Osteocyte (in vitro differentiated cells): ENCODE results near the gene UBE2H. TPM values are rescaled to one million over a fixed set of nuclear protein-coding genes. Genes with fewer than 3 reads are reported as not detected.

Source experiments
- DNase-seq: peaks from one replicate; pipeline ENCODE4 v3.0.0; 2021; ENCODE audit warnings: mixed read lengths; ENCODE audit not compliant: unreplicated experiment; ENCODE audit errors: extremely low spot score
- H3K27ac Mint-ChIP-seq: one replicate; pipeline ENCODE4 v1.8.0; 2021; ENCODE audit warnings: mild to moderate bottlenecking, mixed read lengths; ENCODE audit not compliant: unreplicated experiment
- H3K27me3 Mint-ChIP-seq: one replicate; pipeline ENCODE4 v1.8.0; 2021; ENCODE audit warnings: mixed read lengths; ENCODE audit not compliant: unreplicated experiment
- H3K36me3 Mint-ChIP-seq: one replicate; pipeline ENCODE4 v1.8.0; 2021; ENCODE audit warnings: mixed read lengths; ENCODE audit not compliant: unreplicated experiment
- H3K4me1 Mint-ChIP-seq: one replicate; pipeline ENCODE4 v1.8.0; 2021; ENCODE audit warnings: mixed read lengths; ENCODE audit not compliant: unreplicated experiment
- H3K4me3 Mint-ChIP-seq: one replicate; pipeline ENCODE4 v1.8.0; 2021; ENCODE audit warnings: mild to moderate bottlenecking, moderate library complexity, mixed read lengths; ENCODE audit not compliant: unreplicated experiment
- H3K9me3 Mint-ChIP-seq: one replicate; pipeline ENCODE4 v1.8.0; 2021; ENCODE audit warnings: mixed read lengths; ENCODE audit not compliant: unreplicated experiment
- long read RNA-seq: library from polyadenylated mRNA; unstranded; transcript quantifications from one replicate; pipeline ENCODE4 v2.0.0, GENCODE V29; 2021
- total RNA-seq: library from RNA; stranded (reverse); gene quantifications from 2 replicates; pipeline ENCODE4 v1.2.1, GENCODE V29; 2021
- TF ChIP-seq, protein P1 (sequence below): fragments of 200-600 bp; sonication (generic); IDR thresholded peaks from 2 replicates; pipeline ENCODE4 v1.5.0; 2021; ENCODE audit warnings: antibody characterized with exemption, mild to moderate bottlenecking, moderate library complexity

Gene UBE2H
- total RNA-seq: 143 and 160 TPM in 2 replicates
- long read RNA-seq, full-length matches to known transcripts: 15 of 110 reads
- long read RNA-seq, partial matches to known transcripts: 9 of 110 reads
- long read RNA-seq, other reads (novel, unspliced or antisense): 86 of 110 reads

GRCh38 chr7:129952653-129953560 is at the start of gene UBE2H:
UBE2H (minus strand) TSS chr7:129952960; CDS start chr7:129952555, 405 bp downstream.
- no peaks in the 10 kb centered on the region for H3K36me3 Mint-ChIP-seq
- no peaks in the 10 kb centered on the region for H3K27me3 Mint-ChIP-seq
- TF ChIP-seq, protein P1, sequence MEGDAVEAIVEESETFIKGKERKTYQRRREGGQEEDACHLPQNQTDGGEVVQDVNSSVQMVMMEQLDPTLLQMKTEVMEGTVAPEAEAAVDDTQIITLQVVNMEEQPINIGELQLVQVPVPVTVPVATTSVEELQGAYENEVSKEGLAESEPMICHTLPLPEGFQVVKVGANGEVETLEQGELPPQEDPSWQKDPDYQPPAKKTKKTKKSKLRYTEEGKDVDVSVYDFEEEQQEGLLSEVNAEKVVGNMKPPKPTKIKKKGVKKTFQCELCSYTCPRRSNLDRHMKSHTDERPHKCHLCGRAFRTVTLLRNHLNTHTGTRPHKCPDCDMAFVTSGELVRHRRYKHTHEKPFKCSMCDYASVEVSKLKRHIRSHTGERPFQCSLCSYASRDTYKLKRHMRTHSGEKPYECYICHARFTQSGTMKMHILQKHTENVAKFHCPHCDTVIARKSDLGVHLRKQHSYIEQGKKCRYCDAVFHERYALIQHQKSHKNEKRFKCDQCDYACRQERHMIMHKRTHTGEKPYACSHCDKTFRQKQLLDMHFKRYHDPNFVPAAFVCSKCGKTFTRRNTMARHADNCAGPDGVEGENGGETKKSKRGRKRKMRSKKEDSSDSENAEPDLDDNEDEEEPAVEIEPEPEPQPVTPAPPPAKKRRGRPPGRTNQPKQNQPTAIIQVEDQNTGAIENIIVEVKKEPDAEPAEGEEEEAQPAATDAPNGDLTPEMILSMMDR: no peak
- H3K27ac Mint-ChIP-seq: peak within 1 kb of the TSS; percentile 98
- no peaks in the 10 kb centered on the region for H3K9me3 Mint-ChIP-seq
- DNase-seq: peak; percentile 97
- peak within 1 kb of the TSS; percentile 99 for H3K4me3 Mint-ChIP-seq
- peaks cover 6% of the 10 kb centered on the region for H3K4me1 Mint-ChIP-seq

DNA sequence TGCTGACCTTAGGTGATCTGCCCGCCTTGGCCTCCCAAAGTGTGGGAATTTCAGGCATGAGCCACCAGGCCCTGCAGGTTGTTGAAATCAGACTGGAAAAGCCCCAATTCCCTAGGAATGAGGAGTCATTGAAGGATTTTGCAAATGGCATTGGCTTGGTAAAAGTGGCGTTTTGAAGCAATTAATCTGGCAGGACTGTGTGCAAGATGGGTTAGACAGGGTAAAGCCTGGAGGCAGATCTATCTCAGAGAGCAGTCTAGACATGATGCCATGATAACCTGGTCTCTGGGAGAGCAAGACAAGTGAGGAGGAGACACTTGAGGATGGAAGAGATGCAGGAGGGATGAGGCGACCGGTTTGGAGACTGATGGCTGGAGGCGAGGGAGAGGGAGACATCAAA is 45.7 kb upstream of the UBE2H start:
- TF ChIP-seq, protein P1: no peak
- Mint-ChIP-seq H3K36me3 (no peaks in the 10 kb centered on the region), H3K4me3 (no peak overlapping the region), H3K4me1 (no peaks in the 10 kb centered on the region), H3K27me3 (peaks cover 3% of the 10 kb centered on the region), H3K9me3 (no peaks in the 10 kb centered on the region), H3K27ac (no peak overlapping the region)
- DNase-seq: no peak

DNA sequence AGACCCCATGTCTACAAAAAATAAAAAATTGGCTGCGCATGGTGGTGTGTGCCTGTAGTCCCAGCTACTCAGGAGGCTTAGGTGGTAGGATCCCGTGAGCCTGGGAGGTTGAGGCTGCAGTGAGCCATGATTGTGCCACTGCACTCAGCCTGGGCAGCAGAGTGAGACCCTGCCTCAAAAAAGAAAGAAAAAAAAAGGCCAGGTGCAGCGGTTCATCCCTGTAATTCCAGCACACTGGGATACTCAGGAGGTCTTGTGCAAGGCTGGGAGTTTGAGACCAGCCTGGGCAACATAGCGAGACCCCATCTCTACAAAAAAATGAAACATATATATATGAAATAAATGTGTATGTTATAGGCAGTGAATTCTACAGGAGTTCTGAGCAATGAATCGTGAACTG is 44.5 kb upstream of the UBE2H start:
- H3K9me3 Mint-ChIP-seq: no peaks in the 10 kb centered on the region
- TF ChIP-seq, protein P1: no peak
- no peak overlapping the region for H3K27ac Mint-ChIP-seq
- no peaks in the 10 kb centered on the region for H3K36me3 Mint-ChIP-seq
- DNase-seq: no peak
- H3K4me1 Mint-ChIP-seq: no peaks in the 10 kb centered on the region
- no peak overlapping the region for H3K4me3 Mint-ChIP-seq
- peaks cover 3% of the 10 kb centered on the region for H3K27me3 Mint-ChIP-seq

GRCh38 chr7:129993275-129993674 is 40.5 kb upstream of the UBE2H start:
- H3K4me1 Mint-ChIP-seq: peaks cover 4% of the 10 kb centered on the region
- no peak overlapping the region for H3K27ac Mint-ChIP-seq
- H3K9me3 Mint-ChIP-seq: no peaks in the 10 kb centered on the region
- H3K36me3 Mint-ChIP-seq: no peaks in the 10 kb centered on the region
- no peaks in the 10 kb centered on the region for H3K27me3 Mint-ChIP-seq
- DNase-seq: no peak
- no peak overlapping the region for H3K4me3 Mint-ChIP-seq
- TF ChIP-seq, protein P1: no peak
